ENCODE data around the gene E2F3.
A peak's percentile ranks its signal among the peaks of the same experiment; 100 is the strongest.

E2F3 gene

DNA sequence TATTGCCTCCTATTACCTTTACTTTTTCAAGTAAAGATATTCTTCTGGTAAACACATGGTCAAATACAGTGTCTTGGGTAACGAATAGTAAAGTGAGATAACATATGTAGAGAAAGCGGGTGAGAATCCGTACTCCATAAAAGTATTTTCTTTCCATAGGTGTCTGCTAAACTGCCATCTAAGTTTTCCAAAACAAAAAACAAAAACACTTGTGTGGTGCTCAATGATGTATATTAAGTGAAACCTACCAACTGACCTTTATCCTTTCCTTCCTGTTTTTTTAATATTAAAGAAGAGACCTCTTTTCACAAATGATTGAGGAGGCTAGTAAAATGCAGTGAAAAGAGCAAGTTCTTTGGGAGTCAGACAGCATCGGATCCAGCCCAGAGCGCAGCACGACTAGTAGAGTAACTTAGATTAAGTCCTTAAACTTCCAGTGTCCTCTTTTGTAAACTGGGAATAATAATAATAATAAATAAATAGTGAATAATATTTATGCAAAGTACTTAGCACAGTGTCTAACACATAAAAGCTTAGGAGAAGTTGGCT is 132.1 kb downstream of the E2F3 start:
- no peak for DNase-seq (ENCODE audit: low read depth)

GRCh38 chr6:20534295-20535262 is 132.9 kb downstream of the E2F3 start, which contains the start of gene CDKAL1:
Gene CDKAL1 (plus strand): TSS chr6:20534457. CDS start chr6:20546351, 11,894 bp downstream.
- DNase-seq (ENCODE audit: low read depth) = peak; percentile 94

DNA sequence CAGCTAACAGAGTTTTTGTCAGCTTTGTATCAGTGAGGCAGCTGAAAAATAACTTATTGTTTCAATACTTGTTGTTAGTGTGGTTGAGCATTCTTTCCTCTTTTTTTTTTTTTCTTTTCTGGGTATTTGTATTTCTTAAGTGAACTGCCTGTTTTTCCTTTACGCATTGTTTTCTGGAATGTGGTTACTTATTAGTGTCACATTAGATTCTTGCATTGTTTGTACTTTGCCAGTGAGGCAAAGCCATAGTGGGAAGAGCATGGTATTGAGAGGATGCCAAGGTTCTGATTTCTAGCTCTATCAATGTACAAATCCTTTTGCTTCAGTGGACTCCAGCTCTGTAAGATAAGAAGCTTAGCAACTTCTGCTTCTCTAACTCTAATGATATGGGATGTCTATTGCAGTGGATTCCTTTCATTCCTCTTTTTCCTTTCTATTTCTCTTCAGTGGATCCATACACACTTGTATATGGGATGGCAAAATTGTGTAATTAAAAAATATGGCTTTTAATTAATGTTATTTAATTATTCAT is 136.5 kb downstream of the E2F3 start:
- no peak for DNase-seq (ENCODE audit: low read depth)

DNA sequence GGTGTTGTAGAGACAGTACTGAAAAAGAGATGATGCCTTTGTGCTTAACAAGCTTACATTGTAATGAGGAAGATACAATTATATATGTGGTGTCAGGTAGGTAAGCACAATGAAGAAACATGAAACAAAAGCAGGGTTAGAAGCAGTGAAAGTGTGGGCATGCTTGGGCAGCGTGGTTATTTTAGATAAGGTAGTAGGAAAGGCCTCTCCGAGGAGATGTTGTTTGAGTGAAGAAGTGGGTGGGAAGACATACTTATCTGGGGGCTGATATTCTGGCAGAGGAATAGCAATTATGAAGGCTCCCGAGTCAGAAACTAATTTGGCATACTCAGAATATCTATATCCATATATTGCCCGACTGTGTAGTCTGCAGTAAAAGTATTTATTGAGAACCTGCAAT is 137.2 kb downstream of the E2F3 start:
- no peak for DNase-seq (ENCODE audit: low read depth)

DNA sequence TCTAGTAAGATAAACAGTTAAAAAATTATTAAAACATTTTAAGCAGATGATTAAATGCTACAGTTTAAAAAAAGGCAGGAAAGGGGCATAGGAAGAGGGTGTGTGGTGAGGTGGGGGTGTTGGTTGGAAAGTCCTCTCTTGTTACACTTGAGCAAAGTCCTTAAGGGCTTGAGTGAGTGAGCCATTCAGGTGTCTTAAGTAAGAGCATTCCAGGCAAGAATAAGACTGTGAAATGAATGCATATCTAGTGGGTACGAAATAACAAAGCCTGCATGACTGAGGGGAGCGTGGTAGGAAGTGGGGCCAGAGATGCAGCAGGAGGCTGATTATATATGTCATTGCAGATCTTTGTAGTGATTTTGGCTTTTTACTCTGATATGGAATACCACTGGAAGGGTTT is 137.7 kb downstream of the E2F3 start:
- no peak for DNase-seq (ENCODE audit: low read depth)

GRCh38 chr6:20540683-20541082 is 139.0 kb downstream of the E2F3 start:
- peak; percentile 87 for DNase-seq (ENCODE audit: low read depth)

DNA sequence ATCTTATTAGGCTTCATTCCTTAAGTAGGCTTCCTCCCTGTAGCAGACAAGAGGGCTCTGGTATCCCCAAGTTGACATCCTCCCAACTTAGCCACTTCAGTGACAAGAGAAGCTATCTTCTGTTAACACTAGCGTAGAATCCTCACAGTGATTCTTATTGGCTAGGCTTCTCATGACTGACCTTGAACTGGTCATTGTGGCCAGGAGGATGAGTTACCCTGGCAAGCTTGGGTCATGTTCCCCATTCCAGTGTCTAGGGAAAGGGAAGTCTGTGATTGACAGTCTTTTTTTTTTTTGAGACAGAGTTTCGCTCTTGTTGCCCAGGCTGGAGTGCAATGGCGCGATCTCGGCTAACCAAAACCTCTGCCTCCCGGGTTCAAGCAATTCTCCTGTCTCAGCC is 139.7 kb downstream of the E2F3 start:
- DNase-seq (ENCODE audit: low read depth) = no peak

DNA sequence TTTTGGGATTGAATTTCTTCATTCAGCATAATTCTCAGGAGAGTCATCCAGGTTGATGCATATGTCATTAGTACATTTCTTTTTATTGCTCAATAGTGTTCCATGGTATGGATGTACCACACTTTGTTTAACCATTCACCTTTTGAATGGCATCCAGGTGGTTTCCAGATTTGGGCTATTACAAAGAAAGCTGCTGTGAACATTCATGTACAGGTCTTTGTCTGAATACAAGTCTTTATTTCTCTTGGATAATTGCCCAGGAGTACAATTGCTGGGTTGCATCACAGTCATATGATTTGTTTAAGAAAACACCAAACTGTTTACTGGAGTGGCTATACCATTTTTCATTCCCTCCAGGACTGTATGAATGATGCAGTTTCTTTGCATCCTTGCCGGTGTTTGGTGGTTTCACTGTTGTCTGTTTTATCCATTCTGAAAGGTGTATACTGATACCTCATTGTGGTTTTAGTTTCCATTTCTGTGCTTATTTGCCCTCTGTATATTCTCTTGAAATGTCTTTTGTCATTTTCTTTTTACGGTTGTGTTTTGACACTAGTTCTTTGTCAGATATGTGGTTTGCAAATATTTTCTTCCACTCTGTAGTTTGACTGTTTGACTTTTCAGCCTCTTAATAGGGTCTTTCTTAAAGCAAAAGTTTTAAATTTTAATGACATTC is 141.4 kb downstream of the E2F3 start:
- peak; percentile 92 for DNase-seq (ENCODE audit: low read depth)

Measured in iris pigment epithelial cell (primary cell).